Pancreas (tissue), 10 donors: Measurements from ENCODE around the gene RBMS1. TPM values are rescaled to one million over a fixed set of nuclear protein-coding genes. Genes with fewer than 3 reads are reported as not detected.

Experiments
- ATAC-seq, 4 donors: fragments of 200-7000 bp; cut with Tn5 transposase; one replicate each; pipeline versions ENCODE4 v1.8.0 to v1.9.1; 2020; ENCODE audit warnings: mild to moderate bottlenecking in 4 of 4, moderate library complexity in 4 of 4
- DNase-seq, 6 donors: peaks; one replicate each; pipeline ENCODE4 v3.0.0-alpha.2; 2020
- FAIRE-seq: peaks from 2 replicates; lab custom pipeline; 2012; peaks lifted over from hg19 to GRCh38; lab: Jason Lieb, UNC
- H3K27ac ChIP-seq, 4 donors: fragments of 200-600 bp; sonication (generic); 1 replicate in 3 of 4; 2 replicates in 1 of 4; pipeline versions ENCODE4 v1.5.0 to v1.8.0; 2020
- H3K27me3 ChIP-seq, 4 donors: fragments of 200-600 bp; one replicate each; pipeline ENCODE4 v1.8.0; 2021
- H3K36me3 ChIP-seq, 3 donors: fragments of 200-600 bp; sonication (generic) in 1 of 3; one replicate each; pipeline versions ENCODE4 v1.5.0 to v1.8.0; 2020 to 2021
- H3K4me1 ChIP-seq, 3 donors: fragments of 200-600 bp; one replicate each; pipeline ENCODE4 v1.8.0; 2021
- H3K4me3 ChIP-seq, 4 donors: fragments of 200-600 bp; sonication (generic) in 2 of 4; one replicate each; pipeline versions ENCODE4 v1.5.0 to v1.8.0; 2020 to 2021
- H3K9me3 ChIP-seq, 4 donors: fragments of 200-600 bp; one replicate each; pipeline ENCODE4 v1.8.0; 2021
- WGBS, 2 donors: extraction: QIAGEN DNeasy Blood & Tissue Kit; methylation state at CpG; one replicate each; pipeline ENCODE4 v1.1.7; 2013; 5-methylcytosine and 5-hydroxymethylcytosine counted together
- intact Hi-C, 3 donors: fragments of 100-400 bp; cut with DNase I; formaldehyde crosslinking; loops; one replicate each; pipeline versions ENCODE4 v1.11.1 to v1.14.2; 2022
- polyA plus RNA-seq, 2 donors: library from polyadenylated mRNA; stranded (reverse); fragments of 200-250 nt; gene quantifications; one replicate each; pipeline ENCODE4 v1.2.3, GENCODE V29; 2013
- total RNA-seq, 6 donors: library from RNA; stranded (reverse); fragmentation: NEBNext Ultra II Directional in 4 of 6; extraction: Animal tissue kit (Norgen Biotek cat#: 25700) in 4 of 6; gene quantifications; one replicate each; pipeline versions ENCODE4 v1.2.1 to v1.2.4, GENCODE V29; 2021 to 2023
- TF ChIP-seq, protein P1 (sequence below), 4 donors: fragments of 200-600 bp; sonication (generic) in 3 of 4; IDR thresholded peaks; one replicate each; pipeline versions ENCODE4 v1.5.0 to v1.8.0; 2021; ENCODE audit warnings: antibody characterized with exemption in 4 of 4
- donor health status: healthy with polysubstance abuse.
- donor health status: DM: no; HTN: no; CAD: no; lungs with moderate emphysema.
- donor health status: DM: no; HTN: no; CAD: no.
- donor health status: control.
- donor health status: control.
- donor health status: Bipolar disorder and iron deficiency.
- donor health status: DM: yes; HTN: yes; CAD: no.
- donor health status: DM: no; HTN: no; CAD: no.
- donor health status: DM: no; HTN: no; CAD: no.
- donor health status: DM: yes; HTN: yes; CAD: no.

Gene RBMS1
- total and polyA plus RNA-seq, 8 donors: 6.3 to 26.1 (median 8.7) TPM

DNA sequence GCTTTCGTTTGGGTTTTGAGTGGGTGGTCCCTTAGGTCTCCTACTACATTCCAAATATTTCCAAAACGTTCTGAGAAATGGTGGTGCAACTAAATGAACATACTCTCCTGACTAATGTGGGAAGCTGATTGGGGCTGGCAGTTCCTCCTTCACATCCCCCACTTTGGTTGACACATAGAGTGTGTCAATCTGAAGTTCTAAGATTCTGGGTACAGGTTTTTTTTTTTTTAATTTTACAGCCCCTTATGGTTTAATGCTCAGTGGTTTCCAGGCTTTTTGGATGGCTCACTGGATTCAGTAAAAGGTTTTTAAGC, 235.2 kb downstream of the RBMS1 start:
- no peaks in the 10 kb centered on the region for H3K36me3 ChIP-seq
- no peak for DNase-seq
- intact Hi-C loops: no loop called here
- H3K27me3 ChIP-seq: no peaks in the 10 kb centered on the region
- WGBS, 2 donors: 79 to 85% methylated on average over 2 of the region's 2 CpGs
- no peak for ATAC-seq
- FAIRE-seq: no peak
- H3K4me1 ChIP-seq: peaks cover 9 to 21% (median 19%) of the 10 kb centered on the region in 3 donors
- no peak overlapping the region for H3K27ac ChIP-seq
- no peaks in the 10 kb centered on the region for H3K9me3 ChIP-seq
- TF ChIP-seq, protein P1, sequence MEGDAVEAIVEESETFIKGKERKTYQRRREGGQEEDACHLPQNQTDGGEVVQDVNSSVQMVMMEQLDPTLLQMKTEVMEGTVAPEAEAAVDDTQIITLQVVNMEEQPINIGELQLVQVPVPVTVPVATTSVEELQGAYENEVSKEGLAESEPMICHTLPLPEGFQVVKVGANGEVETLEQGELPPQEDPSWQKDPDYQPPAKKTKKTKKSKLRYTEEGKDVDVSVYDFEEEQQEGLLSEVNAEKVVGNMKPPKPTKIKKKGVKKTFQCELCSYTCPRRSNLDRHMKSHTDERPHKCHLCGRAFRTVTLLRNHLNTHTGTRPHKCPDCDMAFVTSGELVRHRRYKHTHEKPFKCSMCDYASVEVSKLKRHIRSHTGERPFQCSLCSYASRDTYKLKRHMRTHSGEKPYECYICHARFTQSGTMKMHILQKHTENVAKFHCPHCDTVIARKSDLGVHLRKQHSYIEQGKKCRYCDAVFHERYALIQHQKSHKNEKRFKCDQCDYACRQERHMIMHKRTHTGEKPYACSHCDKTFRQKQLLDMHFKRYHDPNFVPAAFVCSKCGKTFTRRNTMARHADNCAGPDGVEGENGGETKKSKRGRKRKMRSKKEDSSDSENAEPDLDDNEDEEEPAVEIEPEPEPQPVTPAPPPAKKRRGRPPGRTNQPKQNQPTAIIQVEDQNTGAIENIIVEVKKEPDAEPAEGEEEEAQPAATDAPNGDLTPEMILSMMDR (IDR thresholded peaks at IDR 0.05): no peak
- H3K4me3 ChIP-seq: no peak overlapping the region

DNA sequence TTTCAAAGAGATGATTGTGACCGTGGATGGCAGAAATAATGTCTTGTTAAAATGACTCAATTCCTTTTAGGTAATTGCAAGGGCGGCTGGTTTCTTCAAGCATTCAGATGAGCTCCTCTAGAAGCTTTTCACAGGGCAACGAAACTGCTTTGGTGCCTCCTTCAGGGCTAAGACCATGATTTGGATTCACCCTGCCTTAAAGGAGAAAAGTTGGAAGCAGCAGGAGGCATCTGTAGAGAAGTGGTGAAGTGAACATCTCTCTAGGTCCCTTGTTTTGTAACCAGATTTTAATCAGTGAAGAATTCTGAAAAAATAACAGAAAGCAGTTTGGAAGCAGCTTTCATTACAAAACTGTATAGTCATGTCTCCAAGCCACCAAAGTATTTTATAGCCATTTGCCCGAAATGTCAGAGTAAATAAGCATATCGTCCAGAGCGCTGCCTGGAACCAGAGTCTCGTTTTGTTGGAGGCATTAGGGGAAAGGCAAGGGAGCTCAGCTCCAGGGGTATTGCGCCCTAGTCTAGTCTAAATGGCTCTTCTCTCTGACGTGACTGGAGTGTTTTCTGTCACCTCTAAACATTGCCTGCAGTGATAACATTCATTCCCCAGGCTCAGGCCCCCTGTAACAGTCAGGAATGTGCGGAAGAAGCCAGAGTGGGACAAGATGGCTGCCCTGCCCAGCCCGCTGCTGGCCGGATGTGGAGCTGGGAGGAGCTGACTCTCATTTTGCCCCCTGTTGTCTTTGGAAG, 235.7 kb downstream of the RBMS1 start:
- Histone ChIP-seq H3K9me3 (no peaks in the 10 kb centered on the region), H3K4me3 (no peak overlapping the region), H3K27ac (peak overlapping the region in 2 of 4 donors; percentile 36 to 70), H3K4me1 (peaks cover 13 to 26% (median 21%) of the 10 kb centered on the region in 3 donors), H3K27me3 (no peaks in the 10 kb centered on the region), H3K36me3 (no peaks in the 10 kb centered on the region)
- TF ChIP-seq, protein P1 (IDR thresholded peaks at IDR 0.05): no peak
- intact Hi-C loops: no loop called here
- WGBS, 2 donors: 93 to 95% methylated on average over 12 of the region's 12 CpGs
- FAIRE-seq (no peak), ATAC-seq (no peak), DNase-seq (no peak)

DNA sequence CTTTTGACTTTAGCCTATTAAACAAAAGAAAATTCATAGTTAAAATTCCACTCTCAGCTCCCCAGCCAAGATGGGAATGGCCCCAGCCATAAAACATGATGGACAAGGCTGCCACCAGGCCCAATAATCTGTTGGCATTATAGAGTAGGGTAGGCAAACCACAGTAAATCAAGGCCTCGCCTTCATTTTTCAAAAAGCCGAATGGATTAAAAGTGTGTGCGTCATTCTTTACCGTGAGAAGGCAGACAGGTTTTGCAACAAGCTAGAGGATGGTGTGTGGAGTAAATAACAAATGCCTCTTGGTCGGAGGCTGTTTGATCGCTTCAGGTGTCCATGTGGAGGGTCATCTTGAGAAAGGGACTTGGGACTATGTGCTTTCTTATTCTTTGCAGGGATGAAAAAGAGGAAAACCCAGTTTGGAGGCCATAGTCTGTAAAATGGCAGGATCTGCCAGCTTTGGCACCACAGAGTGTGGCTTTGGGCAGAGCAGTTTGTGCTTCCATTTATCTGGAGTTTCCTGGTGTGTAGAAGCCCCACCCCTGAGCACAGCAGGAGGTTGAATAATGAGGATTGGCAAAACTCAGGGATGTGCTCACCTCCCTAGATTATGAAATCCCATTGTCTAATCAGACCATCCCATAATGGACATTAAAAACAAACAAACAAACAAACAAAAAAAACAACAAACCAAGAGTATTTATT, 236.4 kb downstream of the RBMS1 start:
- ATAC-seq (peak; percentile 40 to 65 (median 56)), DNase-seq (peak in 1 of 6 donors; percentile 40), FAIRE-seq (no peak)
- Histone ChIP-seq H3K9me3 (no peaks in the 10 kb centered on the region), H3K27me3 (no peaks in the 10 kb centered on the region), H3K4me3 (no peak overlapping the region), H3K4me1 (peaks cover 13 to 33% (median 27%) of the 10 kb centered on the region in 3 donors), H3K36me3 (no peaks in the 10 kb centered on the region), H3K27ac (peak overlapping the region in 3 of 4 donors; percentile 36 to 70 (median 37))
- intact Hi-C loops: no loop called here
- TF ChIP-seq, protein P1 (IDR thresholded peaks at IDR 0.05): no peak
- 48 to 55% methylated on average over 6 of the region's 6 CpGs for WGBS, 2 donors

DNA sequence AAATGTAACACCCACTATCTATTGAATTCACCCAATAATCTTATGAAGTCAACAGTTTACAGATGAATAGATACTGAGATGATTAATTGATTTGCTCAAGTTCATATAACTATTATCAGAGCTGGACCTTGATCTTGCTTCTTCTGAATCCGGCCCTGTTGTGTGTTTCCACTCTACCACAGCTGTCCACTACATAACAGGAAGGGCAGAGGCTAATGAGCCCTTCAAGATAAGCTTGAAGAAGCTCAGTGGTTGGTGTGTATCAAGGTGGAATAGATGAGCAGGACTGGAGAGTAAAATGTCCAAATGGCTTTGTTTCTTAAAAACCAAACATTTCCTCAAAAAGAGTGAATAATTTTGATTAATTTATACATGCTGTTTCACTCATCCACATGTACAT, 237.1 kb downstream of the RBMS1 start:
- peak; percentile 26 for FAIRE-seq
- TF ChIP-seq, protein P1 (IDR thresholded peaks at IDR 0.05): no peak
- ATAC-seq: no peak
- no peak for DNase-seq
- H3K4me1 ChIP-seq: peaks cover 7 to 34% (median 27%) of the 10 kb centered on the region in 3 donors
- H3K27me3 ChIP-seq: no peaks in the 10 kb centered on the region
- no peaks in the 10 kb centered on the region for H3K36me3 ChIP-seq
- intact Hi-C loops: no loop called here
- WGBS, 2 donors: 12 to 23% methylated on average over 1 of the region's 1 CpG
- H3K4me3 ChIP-seq: no peak overlapping the region
- peak overlapping the region in 2 of 4 donors; percentile 36 to 70 for H3K27ac ChIP-seq
- no peaks in the 10 kb centered on the region for H3K9me3 ChIP-seq
